GM21360 (cell line): ENCODE results near the gene CASTOR1.

Source experiments
- ATAC-seq: cut with Tn5 transposase; IDR thresholded peaks from one replicate; pipeline ENCODE4 v1.9.1; 2021; ENCODE audit warnings: mild to moderate bottlenecking, moderate library complexity; ENCODE audit not compliant: unreplicated experiment

The CASTOR1 gene

GRCh38 chr22:30286331-30286730 is 3.0 kb downstream of the CASTOR1 start:
- ATAC-seq: no peak

GRCh38 chr22:30285846-30286200 is 3.5 kb downstream of the CASTOR1 start:
- ATAC-seq: no peak

GRCh38 chr22:30285176-30285845 is 4.0 kb downstream of the CASTOR1 start:
- ATAC-seq: no peak

GRCh38 chr22:30284666-30285065 is 4.6 kb downstream of the CASTOR1 start:
- ATAC-seq: no peak

- ATAC-seq: no peak
Observed at GRCh38 chr22:30284172-30284571, 5.1 kb downstream of the CASTOR1 start.

GRCh38 chr22:30283342-30283741 is 6.0 kb downstream of the CASTOR1 start:
- no peak for ATAC-seq

GRCh38 chr22:30282616-30283046 is 6.7 kb downstream of the CASTOR1 start:
- ATAC-seq: no peak

- no peak for ATAC-seq
Observed at GRCh38 chr22:30280505-30280904, 8.8 kb downstream of the CASTOR1 start.

GRCh38 chr22:30279932-30280331 is 9.4 kb downstream of the CASTOR1 start:
- ATAC-seq: no peak

GRCh38 chr22:30279046-30279788 is 10.1 kb downstream of the CASTOR1 start:
- ATAC-seq: no peak

- ATAC-seq: no peak
Observed at GRCh38 chr22:30277547-30278344, 11.6 kb downstream of the CASTOR1 start.

GRCh38 chr22:30276039-30276438 is 13.3 kb downstream of the CASTOR1 start:
- ATAC-seq: no peak

- no peak for ATAC-seq
Observed at GRCh38 chr22:30275625-30276024, 13.7 kb downstream of the CASTOR1 start.

- ATAC-seq: no peak
Observed at GRCh38 chr22:30274437-30274812, 14.9 kb downstream of the CASTOR1 start.

GRCh38 chr22:30273711-30274436 is 15.4 kb downstream of the CASTOR1 start:
- ATAC-seq: no peak

GRCh38 chr22:30272781-30273601 is 16.3 kb downstream of the CASTOR1 start:
- ATAC-seq: no peak

- ATAC-seq: no peak
Observed at GRCh38 chr22:30270832-30271231, 18.5 kb downstream of the CASTOR1 start.

GRCh38 chr22:30268331-30268730 is 21.0 kb downstream of the CASTOR1 start:
- ATAC-seq: no peak

- ATAC-seq: no peak
Observed at GRCh38 chr22:30267382-30268302, 21.7 kb downstream of the CASTOR1 start.
